OCI-LY3 (cell line): ENCODE data around the gene CITED1.

ENCODE experiments used
- H2AFZ ChIP-seq: fragments of 200-600, 300-600 bp; shearing (Covaris generic); 2 replicates; pipeline ENCODE4 v1.6.0; 2014; ENCODE audit warnings: antibody characterized with exemption, low read depth, low read length
- H3K27ac ChIP-seq: fragments of 200-600, 300-600 bp; sonication (generic); 2 replicates; pipeline ENCODE4 v1.5.1; 2014; ENCODE audit warnings: mild to moderate bottlenecking, low read length, moderate library complexity, mixed read lengths
- H3K27me3 ChIP-seq: fragments of 200-600, 300-600 bp; sonication (generic); 2 replicates; pipeline ENCODE4 v1.6.1; 2014; ENCODE audit warnings: low read depth, low read length, mixed read lengths
- H3K36me3 ChIP-seq: fragments of 200-600, 300-600 bp; sonication (generic); replicated peaks from 2 replicates; pipeline ENCODE3; 2014; ENCODE audit warnings: low read depth, low read length, mixed read lengths
- H3K4me1 ChIP-seq: fragments of 300-600, 200-600 bp; sonication (generic); 2 replicates; pipeline ENCODE4 v1.6.1; 2014; ENCODE audit warnings: low read length, mixed read lengths
- H3K4me2 ChIP-seq: fragments of 200-600, 300-600 bp; sonication (generic); 2 replicates; pipeline ENCODE4 v1.6.1; 2014; ENCODE audit warnings: low read length, mixed read lengths
- H3K4me3 ChIP-seq: fragments of 300-600, 200-600 bp; sonication (generic); 2 replicates; pipeline ENCODE4 v1.5.1; 2014; ENCODE audit warnings: antibody characterized with exemption, mild to moderate bottlenecking, low read length, moderate library complexity
- H3K79me2 ChIP-seq: fragments of 300-600, 200-600 bp; shearing (Covaris generic); 2 replicates; pipeline ENCODE4 v1.6.1; 2014; ENCODE audit warnings: mild to moderate bottlenecking, low read length, mixed read lengths
- H3K9ac ChIP-seq: fragments of 300-600, 200-600 bp; shearing (Covaris generic); 2 replicates; pipeline ENCODE4 v1.6.0; 2014; ENCODE audit warnings: mild to moderate bottlenecking, low read length, moderate library complexity
- H3K9me3 ChIP-seq: fragments of 200-600, 300-600 bp; shearing (Covaris generic); 2 replicates; pipeline ENCODE4 v1.6.1; 2014; ENCODE audit warnings: low read length, mixed read lengths; ENCODE audit not compliant: insufficient read depth
- H4K20me1 ChIP-seq: fragments of 200-600, 300-600 bp; sonication (generic); 2 replicates; pipeline ENCODE4 v1.6.1; 2016; ENCODE audit warnings: low read length, mixed read lengths; ENCODE audit not compliant: insufficient read depth
- EZH2phosphoT487 ChIP-seq: fragments of 200-600 bp; shearing (Covaris generic); IDR thresholded peaks from 2 replicates; pipeline ENCODE4 v1.6.1; 2018; ENCODE audit warnings: antibody characterized with exemption, mixed run types, low read depth
- TF ChIP-seq, protein P1 (sequence below): fragments of 200-600, 300-600 bp; sonication (generic); IDR thresholded peaks from 2 replicates; pipeline ENCODE4 v1.5.1; 2014; ENCODE audit warnings: antibody characterized with exemption, low read length, low read depth

Gene CITED1

DNA sequence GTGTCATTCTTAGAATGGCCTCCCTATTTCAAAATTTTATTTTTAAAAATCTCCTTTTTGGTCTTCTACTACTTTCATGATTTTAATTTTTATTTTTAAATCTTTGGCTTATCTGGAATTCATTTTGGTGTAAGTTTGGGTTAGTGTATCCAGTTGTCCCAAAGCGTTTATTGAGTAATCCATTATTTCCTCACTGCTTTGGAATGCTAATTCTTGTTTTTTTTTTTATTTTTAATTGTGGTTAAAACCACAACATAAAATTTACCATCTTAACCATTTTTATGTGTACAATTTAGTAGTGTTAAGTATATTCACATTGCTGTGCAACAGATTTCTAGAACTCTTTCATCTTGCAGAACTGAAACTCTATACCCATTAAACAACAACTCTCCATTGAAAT, 8.7 kb downstream of the CITED1 start:
- Histone ChIP-seq H3K9me3 (no peaks in the 10 kb centered on the region), H2AFZ (no peak overlapping the region), H3K4me2 (no peak overlapping the region), H3K4me1 (peaks cover 8% of the 10 kb centered on the region), H3K9ac (no peak overlapping the region), H4K20me1 (no peaks in the 10 kb centered on the region; the same call in 1 of the 2 replicates), H3K36me3 (no peaks in the 10 kb centered on the region), H3K27ac (no peak overlapping the region), H3K79me2 (no peaks in the 10 kb centered on the region), H3K4me3 (no peak overlapping the region), H3K27me3 (0 out of 2 replicates have a peak, but pooled peaks cover 5% of the 10 kb centered on the region)
- TF ChIP-seq, protein P1, sequence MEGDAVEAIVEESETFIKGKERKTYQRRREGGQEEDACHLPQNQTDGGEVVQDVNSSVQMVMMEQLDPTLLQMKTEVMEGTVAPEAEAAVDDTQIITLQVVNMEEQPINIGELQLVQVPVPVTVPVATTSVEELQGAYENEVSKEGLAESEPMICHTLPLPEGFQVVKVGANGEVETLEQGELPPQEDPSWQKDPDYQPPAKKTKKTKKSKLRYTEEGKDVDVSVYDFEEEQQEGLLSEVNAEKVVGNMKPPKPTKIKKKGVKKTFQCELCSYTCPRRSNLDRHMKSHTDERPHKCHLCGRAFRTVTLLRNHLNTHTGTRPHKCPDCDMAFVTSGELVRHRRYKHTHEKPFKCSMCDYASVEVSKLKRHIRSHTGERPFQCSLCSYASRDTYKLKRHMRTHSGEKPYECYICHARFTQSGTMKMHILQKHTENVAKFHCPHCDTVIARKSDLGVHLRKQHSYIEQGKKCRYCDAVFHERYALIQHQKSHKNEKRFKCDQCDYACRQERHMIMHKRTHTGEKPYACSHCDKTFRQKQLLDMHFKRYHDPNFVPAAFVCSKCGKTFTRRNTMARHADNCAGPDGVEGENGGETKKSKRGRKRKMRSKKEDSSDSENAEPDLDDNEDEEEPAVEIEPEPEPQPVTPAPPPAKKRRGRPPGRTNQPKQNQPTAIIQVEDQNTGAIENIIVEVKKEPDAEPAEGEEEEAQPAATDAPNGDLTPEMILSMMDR: no peak
- no peak for TF ChIP-seq EZH2phosphoT487

DNA sequence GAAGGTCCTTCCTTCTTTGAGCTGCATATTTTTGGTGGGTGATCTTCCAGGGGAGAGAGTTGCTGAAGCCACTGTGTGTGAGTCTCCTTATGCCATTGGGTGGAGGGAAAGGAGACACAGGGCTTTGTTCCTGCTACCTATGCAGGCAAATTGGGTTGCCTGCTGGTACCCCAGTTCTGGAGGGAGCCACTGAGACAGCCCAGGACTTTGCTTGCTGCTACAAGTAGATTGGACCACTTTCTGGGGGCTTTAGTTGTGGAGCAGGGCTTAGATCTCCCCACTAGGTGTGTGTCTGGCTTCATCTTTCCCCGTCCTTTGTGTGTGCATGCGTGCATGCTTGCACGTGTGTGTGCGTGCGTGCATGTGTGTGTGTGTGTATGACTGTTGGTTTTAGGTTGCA, 10.0 kb downstream of the CITED1 start:
- Histone ChIP-seq H3K9ac (no peak overlapping the region), H3K4me2 (no peak overlapping the region), H3K4me3 (no peak overlapping the region), H3K27ac (no peak overlapping the region), H3K79me2 (no peaks in the 10 kb centered on the region), H3K9me3 (no peaks in the 10 kb centered on the region), H3K4me1 (peaks cover 8% of the 10 kb centered on the region), H3K36me3 (no peaks in the 10 kb centered on the region), H2AFZ (no peak overlapping the region), H3K27me3 (0 out of 2 replicates have a peak, but pooled peaks cover 5% of the 10 kb centered on the region), H4K20me1 (no peaks in the 10 kb centered on the region; the same call in 1 of the 2 replicates)
- TF ChIP-seq EZH2phosphoT487: no peak
- TF ChIP-seq, protein P1: no peak

DNA sequence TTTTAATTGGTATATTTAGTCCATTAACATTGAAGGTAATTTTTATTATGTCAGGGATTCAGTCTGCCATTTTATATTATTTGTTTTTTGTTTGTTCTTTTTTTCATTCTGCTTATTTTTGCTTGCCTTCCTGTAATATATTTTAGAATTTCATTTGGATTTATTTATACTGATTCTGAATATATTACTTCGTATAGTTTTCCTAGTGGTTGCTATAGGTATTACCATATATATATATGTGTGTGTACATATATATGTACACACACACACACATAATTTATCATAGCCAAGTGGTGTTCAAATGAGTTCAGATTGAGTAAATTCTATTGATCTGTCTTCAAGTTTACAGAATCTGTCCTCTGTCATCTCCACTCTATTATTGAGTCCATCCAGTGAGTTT, 11.2 kb downstream of the CITED1 start:
- Histone ChIP-seq H3K4me2 (no peak overlapping the region), H4K20me1 (no peaks in the 10 kb centered on the region; the same call in 1 of the 2 replicates)
- no peak for TF ChIP-seq EZH2phosphoT487
- TF ChIP-seq, protein P1: no peak

DNA sequence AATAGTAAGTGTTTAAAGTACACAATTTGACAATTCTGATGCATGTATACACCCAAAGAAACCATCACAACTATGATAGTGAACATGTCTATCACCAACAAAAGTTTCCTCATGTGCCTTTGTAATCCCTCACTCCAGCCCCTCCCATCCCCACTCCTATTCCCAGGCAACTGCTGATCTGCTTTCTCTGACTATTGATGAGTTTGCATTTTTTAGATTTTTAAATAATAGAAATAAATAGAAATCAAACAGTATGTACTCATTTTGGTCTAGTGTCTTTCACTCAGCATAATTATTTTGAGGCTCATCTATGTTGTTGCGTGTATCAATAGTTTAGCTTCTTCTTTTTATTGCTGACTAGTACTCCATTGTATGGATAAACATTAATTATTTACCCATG, 23.4 kb downstream of the CITED1 start:
- TF ChIP-seq, protein P1: no peak
- no peak for TF ChIP-seq EZH2phosphoT487
- Histone ChIP-seq H3K27me3 (no peaks in the 10 kb centered on the region), H3K9me3 (no peaks in the 10 kb centered on the region), H3K4me2 (no peak overlapping the region), H3K9ac (no peak overlapping the region), H3K27ac (no peak overlapping the region), H2AFZ (no peak overlapping the region), H4K20me1 (no peaks in the 10 kb centered on the region), H3K36me3 (no peaks in the 10 kb centered on the region), H3K4me3 (no peak overlapping the region), H3K79me2 (no peaks in the 10 kb centered on the region), H3K4me1 (no peaks in the 10 kb centered on the region)

More for the DNA sequence above, 11.2 kb downstream of the CITED1 start:
- H2AFZ ChIP-seq: no peak overlapping the region
- no peaks in the 10 kb centered on the region for H3K9me3 ChIP-seq
- no peaks in the 10 kb centered on the region for H3K79me2 ChIP-seq
- H3K36me3 ChIP-seq: no peaks in the 10 kb centered on the region
- H3K4me3 ChIP-seq: no peak overlapping the region
- peaks cover 8% of the 10 kb centered on the region for H3K4me1 ChIP-seq
- 0 out of 2 replicates have a peak, but pooled peaks cover 5% of the 10 kb centered on the region for H3K27me3 ChIP-seq
- H3K9ac ChIP-seq: no peak overlapping the region
- H3K27ac ChIP-seq: no peak overlapping the region
